Measurements from ENCODE around the gene SMARCA4.
"Not testable (repeated sequence)": the region's sequence is repeated elsewhere in the genome, so short reads cannot be mapped to it uniquely, and the experiment has no call there.

Gene SMARCA4

DNA sequence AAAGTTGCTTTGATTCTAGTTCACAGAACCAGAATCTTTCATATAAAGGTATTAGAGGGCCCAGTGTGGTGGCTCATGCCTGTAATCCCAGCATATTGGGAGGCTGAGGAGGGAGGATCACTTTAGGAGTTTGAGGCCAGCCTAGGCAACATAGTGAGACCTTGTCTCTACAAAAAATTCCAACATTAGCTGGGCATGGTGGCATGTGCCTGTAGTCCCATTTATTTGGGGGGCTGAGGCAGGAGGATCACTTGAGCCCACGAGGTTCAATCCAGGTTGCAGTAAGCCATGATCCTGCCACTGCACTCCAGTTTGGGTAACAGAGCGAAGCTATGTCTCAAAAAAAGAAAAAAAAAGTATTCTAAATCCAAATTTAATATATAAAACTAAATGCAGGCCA lies 137.5 kb downstream of the SMARCA4 start:
- Histone ChIP-seq H3K23ac (ENCODE audit: low read length) (no peak overlapping the region), H2AK5ac (ENCODE audit: low read length) (no peak overlapping the region), H3K4me2 (ENCODE audit: low read length) (no peak overlapping the region), H3K27ac (ENCODE audit: low read depth, low read length) (no peak overlapping the region), H4K5ac (ENCODE audit: low read length) (no peak overlapping the region), H3K4ac (ENCODE audit: low read depth, low read length) (no peak overlapping the region), H2BK120ac (ENCODE audit: low read depth, low read length) (no peak overlapping the region), H2BK15ac (replicated peaks; ENCODE audit: low read depth) (no peak overlapping the region), H4K8ac (ENCODE audit: low read depth, low read length) (no peak overlapping the region), H3K18ac (ENCODE audit: low read length) (no peak overlapping the region), H3K4me3 (ENCODE audit: low read length) (no peak overlapping the region), H3K79me1 (ENCODE audit: low read length) (peaks cover 12% of the 10 kb centered on the region), H3K9ac (ENCODE audit: low read length) (no peak overlapping the region), H3K36me3 (ENCODE audit: control insufficient read depth, insufficient read depth, low read length) (peaks cover 24% of the 10 kb centered on the region), H3K79me2 (ENCODE audit: control insufficient read depth, insufficient read depth, low read length) (peaks cover 72% of the 10 kb centered on the region), H3K56ac (ENCODE audit: low read length) (no peak overlapping the region), H2BK5ac (ENCODE audit: low read length) (no peak overlapping the region), H3K4me1 (ENCODE audit: control insufficient read depth, low read depth, low read length) (no peaks in the 10 kb centered on the region), H3K27me3 (ENCODE audit: insufficient read depth, low read length, poor library complexity) (no peaks in the 10 kb centered on the region)
- no peak for DNase-seq
- no CpG with 5 or more reads among the region's 2 CpGs for WGBS (ENCODE audit: extremely low coverage, insufficient coverage, low lambda C conversion rate)

- H3K36me3 ChIP-seq (ENCODE audit: control insufficient read depth, insufficient read depth, low read length) = peaks cover 24% of the 10 kb centered on the region
- no peak overlapping the region for H3K4me2 ChIP-seq (ENCODE audit: low read length)
- no peak overlapping the region for H3K18ac ChIP-seq (ENCODE audit: low read length)
- no peak overlapping the region for H2AK5ac ChIP-seq (ENCODE audit: low read length)
- H4K8ac ChIP-seq (ENCODE audit: low read depth, low read length) = no peak overlapping the region
- no peak for DNase-seq
- H3K79me2 ChIP-seq (ENCODE audit: control insufficient read depth, insufficient read depth, low read length) = peaks cover 67% of the 10 kb centered on the region
- H3K4me1 ChIP-seq (ENCODE audit: control insufficient read depth, low read depth, low read length) = no peaks in the 10 kb centered on the region
- WGBS (ENCODE audit: extremely low coverage, insufficient coverage, low lambda C conversion rate) = no CpG with 5 or more reads among the region's 3 CpGs
- no peak overlapping the region for H3K4me3 ChIP-seq (ENCODE audit: low read length)
- no peak overlapping the region for H2BK120ac ChIP-seq (ENCODE audit: low read depth, low read length)
- H3K27ac ChIP-seq (ENCODE audit: low read depth, low read length) = no peak overlapping the region
- no peak overlapping the region for H3K23ac ChIP-seq (ENCODE audit: low read length)
- H3K4ac ChIP-seq (ENCODE audit: low read depth, low read length) = no peak overlapping the region
- H3K56ac ChIP-seq (ENCODE audit: low read length) = no peak overlapping the region
- peaks cover 12% of the 10 kb centered on the region for H3K79me1 ChIP-seq (ENCODE audit: low read length)
- no peaks in the 10 kb centered on the region for H3K27me3 ChIP-seq (ENCODE audit: insufficient read depth, low read length, poor library complexity)
- no peak overlapping the region for H3K9ac ChIP-seq (ENCODE audit: low read length)
- H2BK15ac ChIP-seq (replicated peaks; ENCODE audit: low read depth) = no peak overlapping the region
- no peak overlapping the region for H2BK5ac ChIP-seq (ENCODE audit: low read length)
- H4K5ac ChIP-seq (ENCODE audit: low read length) = no peak overlapping the region
Observed at GRCh38 chr19:11098861-11099260, 138.0 kb downstream of the SMARCA4 start.

DNA sequence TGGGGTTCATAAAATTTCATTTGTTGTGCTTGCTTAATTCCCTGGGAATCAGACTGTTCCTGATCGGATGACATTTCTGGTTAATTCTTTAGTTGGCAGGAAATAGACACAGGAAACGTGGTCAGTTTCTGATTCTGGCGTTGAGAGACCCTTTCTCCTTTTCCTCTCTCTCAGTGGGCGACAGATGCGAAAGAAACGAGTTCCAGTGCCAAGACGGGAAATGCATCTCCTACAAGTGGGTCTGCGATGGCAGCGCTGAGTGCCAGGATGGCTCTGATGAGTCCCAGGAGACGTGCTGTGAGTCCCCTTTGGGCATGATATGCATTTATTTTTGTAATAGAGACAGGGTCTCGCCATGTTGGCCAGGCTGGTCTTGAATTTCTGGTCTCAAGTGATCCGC lies 139.2 kb downstream of the SMARCA4 start:
- H2BK15ac ChIP-seq (replicated peaks; ENCODE audit: low read depth) = no peak overlapping the region
- H2BK120ac ChIP-seq (ENCODE audit: low read depth, low read length) = no peak overlapping the region
- no peak overlapping the region for H3K4ac ChIP-seq (ENCODE audit: low read depth, low read length)
- no peaks in the 10 kb centered on the region for H3K27me3 ChIP-seq (ENCODE audit: insufficient read depth, low read length, poor library complexity)
- H2AK5ac ChIP-seq (ENCODE audit: low read length) = no peak overlapping the region
- H3K4me2 ChIP-seq (ENCODE audit: low read length) = no peak overlapping the region
- no peak overlapping the region for H2BK5ac ChIP-seq (ENCODE audit: low read length)
- H3K79me2 ChIP-seq (ENCODE audit: control insufficient read depth, insufficient read depth, low read length) = peaks cover 60% of the 10 kb centered on the region
- no peak for DNase-seq
- no peak overlapping the region for H3K23ac ChIP-seq (ENCODE audit: low read length)
- H3K36me3 ChIP-seq (ENCODE audit: control insufficient read depth, insufficient read depth, low read length) = peaks cover 23% of the 10 kb centered on the region
- H3K27ac ChIP-seq (ENCODE audit: low read depth, low read length) = no peak overlapping the region
- no CpG with 5 or more reads among the region's 12 CpGs for WGBS (ENCODE audit: extremely low coverage, insufficient coverage, low lambda C conversion rate)
- H3K79me1 ChIP-seq (ENCODE audit: low read length) = peaks cover 15% of the 10 kb centered on the region
- H3K9ac ChIP-seq (ENCODE audit: low read length) = no peak overlapping the region
- H3K56ac ChIP-seq (ENCODE audit: low read length) = no peak overlapping the region
- H3K18ac ChIP-seq (ENCODE audit: low read length) = no peak overlapping the region
- no peaks in the 10 kb centered on the region for H3K4me1 ChIP-seq (ENCODE audit: control insufficient read depth, low read depth, low read length)
- H4K8ac ChIP-seq (ENCODE audit: low read depth, low read length) = no peak overlapping the region
- no peak overlapping the region for H3K4me3 ChIP-seq (ENCODE audit: low read length)
- H4K5ac ChIP-seq (ENCODE audit: low read length) = no peak overlapping the region

DNA sequence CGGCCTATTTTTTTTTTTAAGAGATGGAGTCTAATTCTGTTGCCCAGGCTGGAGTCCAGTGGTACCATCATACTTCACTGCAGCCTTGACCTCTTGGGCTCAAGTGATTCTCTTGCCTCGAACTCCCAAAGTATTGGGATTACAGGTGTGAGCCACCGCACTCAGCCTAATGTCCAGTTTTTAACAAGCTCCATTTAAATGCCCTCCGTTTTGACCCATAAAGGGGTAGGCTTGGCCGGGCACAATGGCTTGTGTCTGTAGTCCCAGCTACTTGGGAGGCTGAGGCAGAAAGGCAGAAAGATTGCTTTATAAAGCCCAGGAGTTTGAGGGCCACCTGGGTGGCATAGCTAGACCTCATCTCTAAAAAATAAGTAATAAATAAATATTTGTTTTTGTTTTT lies 140.2 kb downstream of the SMARCA4 start:
- H3K36me3 ChIP-seq (ENCODE audit: control insufficient read depth, insufficient read depth, low read length) = peaks cover 27% of the 10 kb centered on the region
- peaks cover 18% of the 10 kb centered on the region for H3K79me1 ChIP-seq (ENCODE audit: low read length)
- no peak overlapping the region for H3K56ac ChIP-seq (ENCODE audit: low read length)
- H3K27me3 ChIP-seq (ENCODE audit: insufficient read depth, low read length, poor library complexity) = no peaks in the 10 kb centered on the region
- no peak overlapping the region for H2AK5ac ChIP-seq (ENCODE audit: low read length)
- H3K79me2 ChIP-seq (ENCODE audit: control insufficient read depth, insufficient read depth, low read length) = peaks cover 51% of the 10 kb centered on the region
- H3K4me1 ChIP-seq (ENCODE audit: control insufficient read depth, low read depth, low read length) = no peaks in the 10 kb centered on the region
- no peak overlapping the region for H3K4me3 ChIP-seq (ENCODE audit: low read length)
- no peak overlapping the region for H3K23ac ChIP-seq (ENCODE audit: low read length)
- H3K4ac ChIP-seq (ENCODE audit: low read depth, low read length) = no peak overlapping the region
- no peak for DNase-seq
- no peak overlapping the region for H4K8ac ChIP-seq (ENCODE audit: low read depth, low read length)
- no peak overlapping the region for H3K4me2 ChIP-seq (ENCODE audit: low read length)
- H2BK5ac ChIP-seq (ENCODE audit: low read length) = no peak overlapping the region
- H2BK15ac ChIP-seq (replicated peaks; ENCODE audit: low read depth) = no peak overlapping the region
- no peak overlapping the region for H3K18ac ChIP-seq (ENCODE audit: low read length)
- H4K5ac ChIP-seq (ENCODE audit: low read length) = no peak overlapping the region
- H2BK120ac ChIP-seq (ENCODE audit: low read depth, low read length) = no peak overlapping the region
- no peak overlapping the region for H3K27ac ChIP-seq (ENCODE audit: low read depth, low read length)
- no CpG with 5 or more reads among the region's 5 CpGs for WGBS (ENCODE audit: extremely low coverage, insufficient coverage, low lambda C conversion rate)
- H3K9ac ChIP-seq (ENCODE audit: low read length) = no peak overlapping the region

DNA sequence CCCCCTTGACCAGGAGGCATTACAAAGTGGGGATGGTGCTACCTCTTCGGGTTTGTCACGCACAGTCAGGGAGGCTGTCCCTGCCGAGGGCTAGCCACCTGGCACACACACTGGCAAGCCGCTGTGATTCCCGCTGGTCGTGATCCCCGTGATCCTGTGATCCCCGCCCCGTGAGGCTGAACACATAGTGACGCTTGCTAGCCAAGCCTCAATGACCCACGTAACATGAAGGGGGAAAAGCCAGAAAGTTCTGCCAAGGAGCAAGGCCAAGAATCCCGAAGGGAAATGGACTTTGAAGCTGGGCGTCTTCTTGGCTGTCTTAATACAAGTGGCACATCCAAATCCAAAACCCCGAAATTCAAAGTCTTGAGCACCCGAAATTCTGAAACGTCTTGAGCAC lies 142.1 kb downstream of the SMARCA4 start:
- Histone ChIP-seq H3K9ac (ENCODE audit: low read length) (no peak overlapping the region), H3K79me1 (ENCODE audit: low read length) (peaks cover 24% of the 10 kb centered on the region), H3K27me3 (ENCODE audit: insufficient read depth, low read length, poor library complexity) (no peaks in the 10 kb centered on the region), H2AK5ac (ENCODE audit: low read length) (no peak overlapping the region), H3K79me2 (ENCODE audit: control insufficient read depth, insufficient read depth, low read length) (peaks cover 39% of the 10 kb centered on the region), H4K5ac (ENCODE audit: low read length) (no peak overlapping the region), H3K4me1 (ENCODE audit: control insufficient read depth, low read depth, low read length) (no peaks in the 10 kb centered on the region), H3K23ac (ENCODE audit: low read length) (no peak overlapping the region), H3K27ac (ENCODE audit: low read depth, low read length) (no peak overlapping the region), H3K56ac (ENCODE audit: low read length) (no peak overlapping the region), H3K4ac (ENCODE audit: low read depth, low read length) (no peak overlapping the region), H2BK120ac (ENCODE audit: low read depth, low read length) (no peak overlapping the region), H2BK15ac (replicated peaks; ENCODE audit: low read depth) (no peak overlapping the region), H3K36me3 (ENCODE audit: control insufficient read depth, insufficient read depth, low read length) (peaks cover 34% of the 10 kb centered on the region), H3K4me3 (ENCODE audit: low read length) (no peak overlapping the region), H3K4me2 (ENCODE audit: low read length) (no peak overlapping the region), H4K8ac (ENCODE audit: low read depth, low read length) (no peak overlapping the region), H2BK5ac (ENCODE audit: low read length) (no peak overlapping the region), H3K18ac (ENCODE audit: low read length) (no peak overlapping the region)
- no peak for DNase-seq
- WGBS (ENCODE audit: extremely low coverage, insufficient coverage, low lambda C conversion rate) = no CpG with 5 or more reads among the region's 16 CpGs

DNA sequence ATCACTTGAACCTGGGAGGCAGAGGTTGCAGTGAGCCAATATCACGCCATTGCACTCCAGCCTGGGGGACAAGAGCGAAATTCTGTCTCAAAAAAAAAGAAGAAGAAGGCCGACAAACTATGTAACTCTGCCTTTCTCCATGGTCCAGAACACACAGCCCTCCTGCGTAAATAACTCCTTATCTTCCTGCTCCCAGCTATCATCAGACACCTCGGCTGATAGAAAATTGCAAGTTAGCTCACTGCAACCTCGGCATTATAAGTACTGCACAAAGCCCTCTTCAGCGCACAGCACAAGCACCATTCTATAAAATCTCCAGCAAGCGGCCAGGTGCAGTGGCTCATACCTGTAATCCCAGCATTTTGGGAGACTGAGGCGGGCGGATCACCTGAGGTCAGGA lies 142.8 kb downstream of the SMARCA4 start:
- H3K79me2 ChIP-seq (ENCODE audit: control insufficient read depth, insufficient read depth, low read length) = peaks cover 33% of the 10 kb centered on the region
- H3K4ac ChIP-seq (ENCODE audit: low read depth, low read length); H3K23ac ChIP-seq (ENCODE audit: low read length); H3K56ac ChIP-seq (ENCODE audit: low read length); H3K18ac ChIP-seq (ENCODE audit: low read length); H4K5ac ChIP-seq (ENCODE audit: low read length); H3K4me1 ChIP-seq (ENCODE audit: control insufficient read depth, low read depth, low read length); H3K9ac ChIP-seq (ENCODE audit: low read length); H3K27ac ChIP-seq (ENCODE audit: low read depth, low read length); H3K4me3 ChIP-seq (ENCODE audit: low read length); H2BK15ac ChIP-seq (replicated peaks; ENCODE audit: low read depth); H4K8ac ChIP-seq (ENCODE audit: low read depth, low read length); H2BK5ac ChIP-seq (ENCODE audit: low read length); H3K4me2 ChIP-seq (ENCODE audit: low read length); H2BK120ac ChIP-seq (ENCODE audit: low read depth, low read length); H2AK5ac ChIP-seq (ENCODE audit: low read length); H3K27me3 ChIP-seq (ENCODE audit: insufficient read depth, low read length, poor library complexity); DNase-seq: not testable (repeated sequence)
- H3K79me1 ChIP-seq (ENCODE audit: low read length) = peaks cover 24% of the 10 kb centered on the region
- H3K36me3 ChIP-seq (ENCODE audit: control insufficient read depth, insufficient read depth, low read length) = peaks cover 38% of the 10 kb centered on the region
- no CpG with 5 or more reads among the region's 10 CpGs for WGBS (ENCODE audit: extremely low coverage, insufficient coverage, low lambda C conversion rate)
